K562 (cell line): ENCODE data around the gene UBE2L5. TPM values are rescaled to one million over a fixed set of nuclear protein-coding genes. Genes with fewer than 3 reads are reported as not detected.

ENCODE experiments used
- ATAC-seq: fragments of 200-7000 bp; cut with Tn5 transposase; 3 replicates; pipeline ENCODE4 v1.9.1; 2020; ENCODE audit warnings: moderate library complexity
- BruUV-seq: library from RNA; stranded (reverse); fragments of 400-500 nt; replicated peaks from 2 replicates; lab custom pipeline; 2021; lab: Mats Ljungman, UMichigan
- CTCF ChIA-PET: fragments of 300-600 bp; formaldehyde crosslinking; extraction: SDS; loops from one replicate; lab custom pipeline; 2021; ENCODE audit warnings: low intra/inter-chr PET ratio; lab: Yijun Ruan, JAX
- POLR2A ChIA-PET: fragments of 300-600, 350-650 bp; sonication (Branson Sonifier 250); formaldehyde crosslinking; extraction: SDS; loops from one replicate; lab custom pipeline; 2021; ENCODE audit warnings: antibody characterized with exemption, inconsistent platforms; lab: Yijun Ruan, JAX
- DNase-seq, 4 experiments: peaks; one replicate each; pipeline versions ENCODE4 v3.0.0 to v3.0.0-alpha.2; 2011 to 2018; ENCODE audit warnings: low spot score in 3 of 4, mixed read lengths in 3 of 4; ENCODE audit errors: extremely low read depth in 1 of 4
- FAIRE-seq: peaks from 2 replicates; lab custom pipeline; 2011; peaks lifted over from hg19 to GRCh38; lab: Jason Lieb, UNC
- H2AFZ ChIP-seq: 2 replicates; pipeline ENCODE4 v1.6.0; 2011; ENCODE audit warnings: low read depth, low read length, control low read depth, inconsistent platforms
- H3K27ac ChIP-seq: fragments of 200-600 bp; 3 replicates; pipeline ENCODE4 v1.8.0; 2011; ENCODE audit warnings: low read depth, mild to moderate bottlenecking, control low read depth, inconsistent platforms, low read length, moderate library complexity, mixed read lengths; ENCODE audit errors: extremely low read depth
- H3K27me3 ChIP-seq, 2 experiments: fragments of 300-600 bp in 1 of 2; 2 replicates in 1 of 2; 3 replicates in 1 of 2; pipeline versions ENCODE4 v1.6.0 to v1.8.0; 2011; ENCODE audit warnings: inconsistent platforms in 2 of 2, low read length in 2 of 2, mild to moderate bottlenecking in 1 of 2, mixed read lengths in 1 of 2, moderate library complexity in 1 of 2; ENCODE audit not compliant: control insufficient read depth in 2 of 2, insufficient read depth in 2 of 2
- H3K36me3 ChIP-seq: fragments of 300-600 bp; 3 replicates; pipeline ENCODE4 v1.8.0; 2011; ENCODE audit warnings: mild to moderate bottlenecking, low read length, inconsistent platforms; ENCODE audit not compliant: control insufficient read depth, insufficient read depth
- H3K4me1 ChIP-seq, 2 experiments: fragments of 200-600 bp in 1 of 2; replicated peaks in 1 of 2; 2 replicates in 1 of 2; 3 replicates in 1 of 2; pipeline versions ENCODE4 v1.5.1 to v1.8.0; 2011; ENCODE audit warnings: inconsistent platforms in 2 of 2, low read length in 2 of 2, mild to moderate bottlenecking in 1 of 2, mixed read lengths in 1 of 2, moderate library complexity in 1 of 2; ENCODE audit not compliant: control insufficient read depth in 2 of 2, insufficient read depth in 2 of 2
- H3K4me2 ChIP-seq: 2 replicates; pipeline ENCODE4 v1.6.1; 2011; ENCODE audit warnings: low read length, control low read depth, inconsistent platforms, mixed read lengths; ENCODE audit not compliant: insufficient read depth
- H3K4me3 ChIP-seq: fragments of 200-600 bp; sonication (generic), shearing (Covaris generic); 2 replicates; pipeline ENCODE4 v1.5.1; 2016; ENCODE audit warnings: control low read depth, inconsistent platforms
- H3K79me2 ChIP-seq: fragments of 200-600 bp; 3 replicates; pipeline ENCODE4 v1.8.0; 2011; ENCODE audit warnings: low read length, inconsistent platforms; ENCODE audit not compliant: control insufficient read depth, insufficient read depth
- H3K9ac ChIP-seq, 2 experiments: 2 replicates each; pipeline versions ENCODE4 v1.6.0 to v1.6.1; 2011; ENCODE audit warnings: low read depth in 2 of 2, low read length in 2 of 2, control low read depth in 1 of 2, inconsistent platforms in 1 of 2, mild to moderate bottlenecking in 1 of 2, mixed read lengths in 1 of 2; ENCODE audit not compliant: insufficient read depth in 1 of 2
- H3K9me1 ChIP-seq: one replicate; pipeline ENCODE4 v1.6.0; 2011; ENCODE audit warnings: inconsistent platforms, mild to moderate bottlenecking, low read length, moderate library complexity; ENCODE audit not compliant: control insufficient read depth, insufficient read depth
- H3K9me3 ChIP-seq: replicated peaks from 2 replicates; pipeline ENCODE4 v1.5.1; 2011; ENCODE audit warnings: low read depth, low read length, inconsistent platforms; ENCODE audit not compliant: control insufficient read depth, insufficient read depth
- H4K20me1 ChIP-seq: replicated peaks from 2 replicates; pipeline ENCODE4 v1.6.1; 2011; ENCODE audit warnings: low read length, inconsistent platforms, mixed read lengths; ENCODE audit not compliant: control insufficient read depth, insufficient read depth
- POLR2A ChIP-seq: fragments of 450-650 bp; conservative IDR thresholded peaks from 2 replicates; pipeline ENCODE4 v1.6.1; 2016
- RBBP5 ChIP-seq: fragments of 200-600 bp; sonication (generic); IDR thresholded peaks from 2 replicates; pipeline ENCODE4 v1.6.1; 2012; ENCODE audit warnings: borderline replicate concordance, mild to moderate bottlenecking, low read length, control low read depth, inconsistent platforms; ENCODE audit not compliant: insufficient read depth, poor library complexity, severe bottlenecking
- ZC3H8 ChIP-seq: fragments of 450-650 bp; IDR thresholded peaks from 2 replicates; pipeline ENCODE4 v1.6.1; 2017
- ZNF316 ChIP-seq: fragments of 450-650 bp; IDR thresholded peaks from 2 replicates; pipeline ENCODE4 v1.6.1; 2016
- WGBS: fragments of 100-300 bp; shearing (Covaris generic); methylation state at CpG from one replicate; pipeline ENCODE4 v1.1.6; 2016; ENCODE audit warnings: low coverage, mixed read lengths; ENCODE audit not compliant: insufficient coverage; ENCODE audit errors: missing lambda C conversion rate; 5-methylcytosine and 5-hydroxymethylcytosine counted together
- in situ Hi-C: fragments of 300-500 bp; cut with MboI; formaldehyde crosslinking; loops from 4 replicates; pipeline ENCODE4 v1.15.0; 2018; ENCODE audit warnings: inconsistent platforms, mixed read lengths
- intact Hi-C: fragments of 100-400 bp; cut with micrococcal nuclease; formaldehyde crosslinking; loops from 2 replicates; pipeline ENCODE4 v1.14.2; 2022
- polyA plus RNA-seq, 8 experiments: library from polyadenylated mRNA; depleted of rRNA in 4 of 8; stranded (reverse) in 5 of 8; unstranded in 3 of 8; fragments of >200 nt; fragmentation: Nextera tagmentation in 2 of 8; fragmentation: Illumina TruSeq in 1 of 8; extraction: Ambion mirVana in 2 of 8; extraction: Trizol in 1 of 8; gene quantifications; 2 replicates each; pipeline versions ENCODE4 v1.2.1 to v1.2.3, GENCODE V29; 2011 to 2014; ENCODE audit warnings: inconsistent platforms in 1 of 8, missing spikeins in 1 of 8
- total RNA-seq, 7 experiments: library from RNA; depleted of rRNA in 6 of 7; stranded (reverse); fragments of >200 nt in 6 of 7; fragmentation: Illumina TruSeq in 2 of 7; extraction: Trizol in 2 of 7; gene quantifications; 2 replicates each; pipeline versions ENCODE4 v1.2.1 to v1.2.3, GENCODE V29; 2011 to 2021; ENCODE audit warnings: low replicate concordance in 1 of 7
- TF ChIP-seq, protein P1 (sequence below): fragments of 250-450 bp; sonication (Bioruptor Pico); IDR thresholded peaks from 2 replicates; pipeline ENCODE4 v1.5.0; 2021; ENCODE audit warnings: mild to moderate bottlenecking, borderline replicate concordance

UBE2L5 gene
- total and polyA plus RNA-seq, 9 of the 15 experiments (the other 6 are each of a cell fraction or from before 2014, with no cell fraction given) = 0.22 to 1.5 (median 0.86) TPM; not detected in 6

DNA sequence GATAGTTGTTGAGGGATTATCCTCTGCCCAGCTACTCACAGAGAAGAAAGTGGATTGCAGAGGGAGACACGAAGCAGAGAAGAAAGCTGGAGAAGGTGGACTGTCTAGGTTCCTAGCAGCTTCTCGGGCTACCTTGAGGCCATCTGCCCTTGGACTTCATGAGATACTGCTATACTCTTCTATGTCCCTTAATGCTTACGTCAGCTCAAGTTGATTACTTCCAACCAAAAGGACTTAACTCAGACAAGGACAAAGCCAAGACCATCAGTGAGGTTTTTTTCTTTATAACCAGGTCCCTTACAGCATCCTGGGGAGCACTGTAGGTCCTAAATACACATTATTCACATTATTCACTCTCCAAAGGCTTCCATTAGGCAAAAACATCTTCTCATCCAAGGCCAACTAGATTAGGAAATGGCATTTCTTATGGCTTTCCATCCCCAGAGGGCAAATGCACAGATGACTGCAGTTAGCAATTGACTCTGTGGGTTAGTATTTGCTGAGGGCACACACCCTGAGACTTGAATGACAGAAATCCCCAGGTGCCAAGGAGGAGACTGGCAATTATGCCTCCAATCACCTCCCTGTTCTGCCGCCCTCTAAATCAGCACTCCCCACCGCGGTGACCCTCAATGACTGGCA, 4.1 kb upstream of the UBE2L5 start:
- ChIA-PET CTCF (no interaction called here), POLR2A (interaction anchor here (0.6 to 0.9 kb wide), 2 partner anchors 13 to 37 kb away, joined by 3 read pairs; no protein-coding TSS in a partner anchor)
- H3K27ac ChIP-seq = no peak overlapping the region
- H3K9me3 ChIP-seq = no peaks in the 10 kb centered on the region
- DNase-seq = no peak
- no peak overlapping the region for H3K9ac ChIP-seq
- peaks cover 4 to 7% of the 10 kb centered on the region in 2 experiments; a peak in 4 of 5 replicates for H3K4me1 ChIP-seq
- BruUV-seq = no TSS peak
- H2AFZ ChIP-seq = no peak overlapping the region
- no peaks in the 10 kb centered on the region for H3K36me3 ChIP-seq
- in situ Hi-C loops (no loop called here), intact Hi-C loops (no loop called here)
- FAIRE-seq = no peak
- H3K27me3 ChIP-seq = no peaks in the 10 kb centered on the region
- H3K79me2 ChIP-seq = no peaks in the 10 kb centered on the region
- no peaks in the 10 kb centered on the region for H4K20me1 ChIP-seq
- TF ChIP-seq ZNF316 (0 out of 2 replicates have a peak, but pooled peaks have one; percentile 2), POLR2A (no peak), ZC3H8 (no peak), RBBP5 (no peak)
- TF ChIP-seq, protein P1, sequence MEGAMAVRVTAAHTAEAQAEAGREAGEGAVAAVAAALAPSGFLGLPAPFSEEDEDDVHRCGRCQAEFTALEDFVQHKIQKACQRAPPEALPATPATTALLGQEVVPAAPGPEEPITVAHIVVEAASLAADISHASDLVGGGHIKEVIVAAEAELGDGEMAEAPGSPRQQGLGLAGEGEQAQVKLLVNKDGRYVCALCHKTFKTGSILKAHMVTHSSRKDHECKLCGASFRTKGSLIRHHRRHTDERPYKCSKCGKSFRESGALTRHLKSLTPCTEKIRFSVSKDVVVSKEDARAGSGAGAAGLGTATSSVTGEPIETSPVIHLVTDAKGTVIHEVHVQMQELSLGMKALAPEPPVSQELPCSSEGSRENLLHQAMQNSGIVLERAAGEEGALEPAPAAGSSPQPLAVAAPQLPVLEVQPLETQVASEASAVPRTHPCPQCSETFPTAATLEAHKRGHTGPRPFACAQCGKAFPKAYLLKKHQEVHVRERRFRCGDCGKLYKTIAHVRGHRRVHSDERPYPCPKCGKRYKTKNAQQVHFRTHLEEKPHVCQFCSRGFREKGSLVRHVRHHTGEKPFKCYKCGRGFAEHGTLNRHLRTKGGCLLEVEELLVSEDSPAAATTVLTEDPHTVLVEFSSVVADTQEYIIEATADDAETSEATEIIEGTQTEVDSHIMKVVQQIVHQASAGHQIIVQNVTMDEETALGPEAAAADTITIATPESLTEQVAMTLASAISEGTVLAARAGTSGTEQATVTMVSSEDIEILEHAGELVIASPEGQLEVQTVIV (CRISPR knock-in tag) = no peak
- H3K4me2 ChIP-seq = no peak overlapping the region
- H3K4me3 ChIP-seq = no peak overlapping the region
- no peaks in the 10 kb centered on the region for H3K9me1 ChIP-seq
- 40% methylated on average over 6 of the region's 6 CpGs for WGBS
- ATAC-seq = no peak
